Sigmoid colon (tissue), 4 donors: Measurements from ENCODE around the gene TBL1XR1.

Source experiments
- EP300 ChIP-seq, 4 donors: sonication (generic); formaldehyde crosslinking; IDR thresholded peaks; one replicate each; pipeline ENCODE4 v1.6.1; 2017; ENCODE audit warnings: antibody characterized with exemption in 4 of 4
- POLR2AphosphoS5 ChIP-seq, 4 donors: sonication (generic); formaldehyde crosslinking; IDR thresholded peaks; one replicate each; pipeline ENCODE4 v1.6.1; 2017; ENCODE audit warnings: antibody characterized with exemption in 4 of 4
- TF ChIP-seq, protein P1 (sequence below), 4 experiments: fragments of 450-650 bp in 3 of 4; fragments of 200-600 bp in 1 of 4; IDR thresholded peaks; one replicate each; pipeline ENCODE4 v1.5.1; 2016 to 2019; ENCODE audit warnings: antibody characterized with exemption in 4 of 4, mild to moderate bottlenecking in 3 of 4, moderate library complexity in 2 of 4

DNA sequence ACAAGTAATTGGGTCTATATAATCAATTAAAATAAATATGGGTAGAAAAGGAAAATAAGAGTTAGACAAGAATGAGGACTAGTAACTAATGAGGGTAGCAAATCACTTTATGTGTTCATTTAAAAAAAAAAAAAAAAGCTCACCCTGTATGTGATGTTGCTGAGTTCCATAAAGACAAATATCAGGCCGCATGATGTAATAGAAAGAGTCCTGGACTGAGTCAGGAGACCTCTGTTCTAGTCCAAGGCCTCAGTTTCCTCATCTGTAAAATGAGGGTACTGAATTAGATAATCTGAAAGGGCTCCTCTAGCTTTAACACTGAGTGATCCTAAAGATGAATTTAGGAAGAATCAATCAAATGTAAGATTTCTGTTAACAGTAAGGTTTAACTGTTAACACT, 117.6 kb downstream of the TBL1XR1 start:
- TF ChIP-seq, protein P1, sequence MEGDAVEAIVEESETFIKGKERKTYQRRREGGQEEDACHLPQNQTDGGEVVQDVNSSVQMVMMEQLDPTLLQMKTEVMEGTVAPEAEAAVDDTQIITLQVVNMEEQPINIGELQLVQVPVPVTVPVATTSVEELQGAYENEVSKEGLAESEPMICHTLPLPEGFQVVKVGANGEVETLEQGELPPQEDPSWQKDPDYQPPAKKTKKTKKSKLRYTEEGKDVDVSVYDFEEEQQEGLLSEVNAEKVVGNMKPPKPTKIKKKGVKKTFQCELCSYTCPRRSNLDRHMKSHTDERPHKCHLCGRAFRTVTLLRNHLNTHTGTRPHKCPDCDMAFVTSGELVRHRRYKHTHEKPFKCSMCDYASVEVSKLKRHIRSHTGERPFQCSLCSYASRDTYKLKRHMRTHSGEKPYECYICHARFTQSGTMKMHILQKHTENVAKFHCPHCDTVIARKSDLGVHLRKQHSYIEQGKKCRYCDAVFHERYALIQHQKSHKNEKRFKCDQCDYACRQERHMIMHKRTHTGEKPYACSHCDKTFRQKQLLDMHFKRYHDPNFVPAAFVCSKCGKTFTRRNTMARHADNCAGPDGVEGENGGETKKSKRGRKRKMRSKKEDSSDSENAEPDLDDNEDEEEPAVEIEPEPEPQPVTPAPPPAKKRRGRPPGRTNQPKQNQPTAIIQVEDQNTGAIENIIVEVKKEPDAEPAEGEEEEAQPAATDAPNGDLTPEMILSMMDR (IDR thresholded peaks at IDR 0.05), result no peak
- TF ChIP-seq EP300 (IDR thresholded peaks at IDR 0.05) (no peak), POLR2AphosphoS5 (IDR thresholded peaks at IDR 0.05) (no peak)
